ENCODE data around the gene LFNG. TPM values are rescaled to one million over a fixed set of nuclear protein-coding genes. Genes with fewer than 3 reads are reported as not detected.
"Not testable (repeated sequence)": the region's sequence is repeated elsewhere in the genome, so short reads cannot be mapped to it uniquely, and the experiment has no call there.

Gene LFNG
- total RNA-seq, 5 donors from 2014 or later (not counting 1 experiment from before 2014, with no cell fraction given): 110 to 198 (median 182) TPM

GRCh38 chr7:2555121-2556052, 35.8 kb downstream of the LFNG start, which contains the start of gene BRAT1:
BRAT1 (minus strand) TSS chr7:2555524; CDS start chr7:2554431, 1,093 bp downstream.
- H3K4me1 Mint-ChIP-seq: peaks cover 39 to 48% (median 41%) of the 10 kb centered on the region in 3 donors

DNA sequence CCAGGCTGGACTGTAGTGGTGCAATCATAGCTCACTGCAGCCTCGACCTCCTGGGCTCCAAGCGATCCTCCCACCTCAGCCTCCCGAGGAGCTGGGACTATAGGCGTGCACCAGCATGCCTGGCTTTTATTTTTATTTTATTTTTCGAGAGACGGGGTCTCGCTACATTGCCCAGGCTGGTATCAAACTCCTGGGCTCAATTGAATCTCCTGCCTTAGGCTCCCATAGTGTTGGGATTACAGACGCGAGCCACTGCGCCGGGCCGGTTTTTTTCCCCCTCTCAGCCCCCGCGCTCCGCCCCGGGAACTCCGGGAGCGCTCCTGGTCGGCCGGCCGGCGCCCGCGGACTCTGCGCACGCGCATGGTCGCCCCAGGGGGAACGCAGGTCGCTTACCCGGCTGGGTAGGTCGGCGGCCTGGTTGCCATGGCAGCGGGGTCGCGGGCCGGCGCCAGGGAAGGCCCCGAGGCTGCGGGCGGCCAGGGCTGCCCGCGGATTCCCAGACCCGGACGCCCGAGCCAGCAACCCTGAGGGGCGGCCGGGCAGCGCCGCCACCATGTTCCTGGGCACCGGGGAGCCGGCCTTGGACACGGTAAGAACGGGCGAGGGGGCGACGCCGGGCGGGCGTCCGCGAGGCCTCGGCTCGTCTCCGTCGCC, 39.2 kb downstream of the LFNG start, which contains the start of gene IQCE:
TSS of gene IQCE (plus strand) at position 351 of the 654 bp plus-strand sequence. CDS start at position 554, 203 bp downstream.
- Mint-ChIP-seq H3K4me1 (peaks cover 17 to 32% (median 27%) of the 10 kb centered on the region in 3 donors), H3K27ac (peak within 1 kb of the TSS in 1 of 2 donors; percentile 39), H3K27me3 (no peaks in the 10 kb centered on the region), H3K9me3 (no peaks in the 10 kb centered on the region), H3K36me3 (no peaks in the 10 kb centered on the region), H3K4me3 (peak within 1 kb of the TSS; percentile 67 to 77 (median 72))
- Histone ChIP-seq H3K27me3 (replicated peaks in 1 of 2; ENCODE audit: control insufficient read depth in 2 of 2, extremely low read depth in 1 of 2, insufficient read depth in 2 of 2, low read length in 1 of 2) (no peaks in the 10 kb centered on the region), H3K4me3 (ENCODE audit: control insufficient read depth in 1 of 2, extremely low read depth in 1 of 2, low read length in 1 of 2) (peak within 1 kb of the TSS; percentile 60 to 74), H3K27ac (ENCODE audit: low read length) (no peak within 1 kb of the TSS), H3K36me3 (ENCODE audit: control insufficient read depth in 2 of 2, extremely low read depth in 1 of 2, insufficient read depth in 1 of 2, low read length in 1 of 2) (no peaks in the 10 kb centered on the region), H3K9me3 (no peaks in the 10 kb centered on the region), H3K4me1 (ENCODE audit: control insufficient read depth in 1 of 2, extremely low read depth in 1 of 2, insufficient read depth in 2 of 2, low read length in 2 of 2) (peaks cover 16 to 37% of the 10 kb centered on the region in 2 experiments)
- DNase-seq (peak; percentile 65 to 91 (median 82)), ATAC-seq (replicated peaks in 1 of 4) (peak; percentile 50 to 57 (median 54))
- 2% methylated on average over 64 of the region's 66 CpGs for WGBS (ENCODE audit: insufficient coverage)
- POLR2A ChIA-PET: no interaction called here
- CTCF ChIA-PET: no interaction called here

More at GRCh38 chr7:2555121-2556052, 35.8 kb downstream of the LFNG start, which contains the start of gene BRAT1:
- WGBS (ENCODE audit: insufficient coverage): under 1% methylated on average over 55 of the region's 79 CpGs
- Mint-ChIP-seq H3K27ac (peak within 1 kb of the TSS; percentile 78 to 86), H3K4me3 (peak within 1 kb of the TSS; percentile 83 to 86 (median 85)), H3K27me3 (no peaks in the 10 kb centered on the region), H3K9me3 (no peaks in the 10 kb centered on the region), H3K36me3 (peaks cover 6% of the 10 kb centered on the region)
- DNase-seq (peak; percentile 86 to 99 (median 95)), ATAC-seq (replicated peaks in 1 of 4) (peak; percentile 86 to 91 (median 89))
- ChIA-PET POLR2A (no interaction called here), CTCF (interaction anchor here in 1 of 2 donors (0.6 kb wide), 1 partner anchor 500 kb away, joined by 3 read pairs; no protein-coding TSS in a partner anchor)
- Histone ChIP-seq H3K27me3 (replicated peaks in 1 of 2; ENCODE audit: control insufficient read depth in 2 of 2, extremely low read depth in 1 of 2, insufficient read depth in 2 of 2, low read length in 1 of 2) (no peaks in the 10 kb centered on the region), H3K4me1 (ENCODE audit: control insufficient read depth in 1 of 2, extremely low read depth in 1 of 2, insufficient read depth in 2 of 2, low read length in 2 of 2) (peaks cover 18 to 51% of the 10 kb centered on the region in 2 experiments), H3K4me3 (ENCODE audit: control insufficient read depth in 1 of 2, extremely low read depth in 1 of 2, low read length in 1 of 2) (peak within 1 kb of the TSS; percentile 83 to 94), H3K36me3 (ENCODE audit: control insufficient read depth in 2 of 2, extremely low read depth in 1 of 2, insufficient read depth in 1 of 2, low read length in 1 of 2) (peaks cover 0 to 4% of the 10 kb centered on the region in 2 donors), H3K27ac (ENCODE audit: low read length) (peak within 1 kb of the TSS; percentile 97), H3K9me3 (no peaks in the 10 kb centered on the region)

GRCh38 chr7:2559283-2559950, 39.8 kb downstream of the LFNG start:
- H3K4me3 ChIP-seq (ENCODE audit: control insufficient read depth in 1 of 2, extremely low read depth in 1 of 2, low read length in 1 of 2): peak overlapping the region; percentile 60 to 74
- POLR2A ChIA-PET: no interaction called here

DNA sequence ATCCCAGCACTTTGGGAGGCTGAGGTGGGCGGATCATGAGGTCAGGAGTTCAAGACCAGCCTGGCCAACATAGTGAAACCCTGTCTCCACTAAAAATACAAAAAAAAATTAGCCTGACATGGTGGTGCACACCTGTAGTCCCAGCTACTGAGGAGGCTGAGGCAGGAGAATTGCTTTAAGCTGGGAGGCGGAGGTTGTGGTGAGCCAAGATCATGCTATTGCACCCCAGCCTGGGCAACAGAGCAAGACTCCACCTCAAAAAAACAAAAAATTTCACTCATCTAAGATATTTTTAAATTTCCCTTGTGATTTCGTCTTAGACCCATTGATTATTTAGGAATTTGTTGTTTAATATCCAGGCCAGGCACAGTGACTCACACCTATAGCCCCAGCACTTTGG, 44.4 kb downstream of the LFNG start:
- peaks cover 3 to 21% of the 10 kb centered on the region in 2 experiments for H3K4me1 ChIP-seq (ENCODE audit: control insufficient read depth in 1 of 2, extremely low read depth in 1 of 2, insufficient read depth in 2 of 2, low read length in 2 of 2)
- H3K27me3 Mint-ChIP-seq; DNase-seq; H3K36me3 Mint-ChIP-seq; H3K27me3 ChIP-seq (replicated peaks in 1 of 2; ENCODE audit: control insufficient read depth in 2 of 2, extremely low read depth in 1 of 2, insufficient read depth in 2 of 2, low read length in 1 of 2); ATAC-seq (replicated peaks in 1 of 4); H3K27ac Mint-ChIP-seq; H3K4me3 Mint-ChIP-seq; CTCF ChIA-PET; H3K9me3 ChIP-seq; H3K4me3 ChIP-seq (ENCODE audit: control insufficient read depth in 1 of 2, extremely low read depth in 1 of 2, low read length in 1 of 2); H3K9me3 Mint-ChIP-seq; H3K27ac ChIP-seq (ENCODE audit: low read length); H3K36me3 ChIP-seq (ENCODE audit: control insufficient read depth in 2 of 2, extremely low read depth in 1 of 2, insufficient read depth in 1 of 2, low read length in 1 of 2): not testable (repeated sequence)
- peaks cover 11 to 18% (median 17%) of the 10 kb centered on the region in 3 donors for H3K4me1 Mint-ChIP-seq
- POLR2A ChIA-PET: interaction anchor here in 1 of 2 donors (0.7 kb wide), 1 partner anchor 239 kb away, joined by 7 read pairs; no protein-coding TSS in a partner anchor
- WGBS (ENCODE audit: insufficient coverage): no CpG with 5 or more reads among the region's 3 CpGs

More at GRCh38 chr7:2559283-2559950, 39.8 kb downstream of the LFNG start:
- Mint-ChIP-seq H3K4me1 (peaks cover 10 to 25% (median 20%) of the 10 kb centered on the region in 3 donors), H3K27ac (no peak overlapping the region), H3K36me3 (no peaks in the 10 kb centered on the region), H3K27me3 (no peaks in the 10 kb centered on the region), H3K9me3 (no peaks in the 10 kb centered on the region), H3K4me3 (peak overlapping the region; percentile 67 to 77 (median 71))
- Histone ChIP-seq H3K36me3 (ENCODE audit: control insufficient read depth in 2 of 2, extremely low read depth in 1 of 2, insufficient read depth in 1 of 2, low read length in 1 of 2) (no peaks in the 10 kb centered on the region), H3K9me3 (no peaks in the 10 kb centered on the region), H3K27me3 (replicated peaks in 1 of 2; ENCODE audit: control insufficient read depth in 2 of 2, extremely low read depth in 1 of 2, insufficient read depth in 2 of 2, low read length in 1 of 2) (no peaks in the 10 kb centered on the region), H3K27ac (ENCODE audit: low read length) (no peak overlapping the region), H3K4me1 (ENCODE audit: control insufficient read depth in 1 of 2, extremely low read depth in 1 of 2, insufficient read depth in 2 of 2, low read length in 2 of 2) (peaks cover 11 to 31% of the 10 kb centered on the region in 2 experiments)
- ATAC-seq (replicated peaks in 1 of 4): peak in 3 of 4 experiments; percentile 5 to 15 (median 10)
- CTCF ChIA-PET: no interaction called here
- DNase-seq: peak in 6 of 35 experiments; percentile 13 to 54 (median 21)
- WGBS (ENCODE audit: insufficient coverage): 12% methylated on average over 43 of the region's 53 CpGs

GRCh38 chr7:2564970-2565540, 45.5 kb downstream of the LFNG start:
- Histone ChIP-seq H3K36me3 (ENCODE audit: control insufficient read depth in 2 of 2, extremely low read depth in 1 of 2, insufficient read depth in 1 of 2, low read length in 1 of 2) (no peaks in the 10 kb centered on the region), H3K4me1 (ENCODE audit: control insufficient read depth in 1 of 2, extremely low read depth in 1 of 2, insufficient read depth in 2 of 2, low read length in 2 of 2) (peaks cover 0 to 12% of the 10 kb centered on the region in 2 experiments), H3K4me3 (ENCODE audit: control insufficient read depth in 1 of 2, extremely low read depth in 1 of 2, low read length in 1 of 2) (no peak overlapping the region), H3K9me3 (no peaks in the 10 kb centered on the region), H3K27ac (ENCODE audit: low read length) (no peak overlapping the region), H3K27me3 (replicated peaks in 1 of 2; ENCODE audit: control insufficient read depth in 2 of 2, extremely low read depth in 1 of 2, insufficient read depth in 2 of 2, low read length in 1 of 2) (no peaks in the 10 kb centered on the region)
- Mint-ChIP-seq H3K9me3 (no peaks in the 10 kb centered on the region), H3K27ac (no peak overlapping the region), H3K27me3 (no peaks in the 10 kb centered on the region), H3K4me1 (peaks cover 6 to 13% (median 11%) of the 10 kb centered on the region in 3 donors), H3K36me3 (peaks cover 2% of the 10 kb centered on the region), H3K4me3 (no peak overlapping the region)
- DNase-seq: no peak
- CTCF ChIA-PET: no interaction called here
- WGBS (ENCODE audit: insufficient coverage): 97% methylated on average over 6 of the region's 12 CpGs
- no peak for ATAC-seq (replicated peaks in 1 of 4)
- POLR2A ChIA-PET: no interaction called here
